Astrocyte (in vitro differentiated cells and primary cell): Measurements from ENCODE around the gene CTNNA3.

Source experiments
- EZH2 ChIP-seq: IDR thresholded peaks from 2 replicates; pipeline ENCODE4 v1.6.1; 2012; ENCODE audit warnings: mild to moderate bottlenecking, low read length, inconsistent platforms; ENCODE audit not compliant: insufficient read depth
- TF ChIP-seq, protein P1 (sequence below): IDR thresholded peaks from 2 replicates; pipeline ENCODE4 v1.5.1; 2011; ENCODE audit warnings: low read depth, mild to moderate bottlenecking, inconsistent platforms, low read length, moderate library complexity; ENCODE audit not compliant: insufficient read depth

DNA sequence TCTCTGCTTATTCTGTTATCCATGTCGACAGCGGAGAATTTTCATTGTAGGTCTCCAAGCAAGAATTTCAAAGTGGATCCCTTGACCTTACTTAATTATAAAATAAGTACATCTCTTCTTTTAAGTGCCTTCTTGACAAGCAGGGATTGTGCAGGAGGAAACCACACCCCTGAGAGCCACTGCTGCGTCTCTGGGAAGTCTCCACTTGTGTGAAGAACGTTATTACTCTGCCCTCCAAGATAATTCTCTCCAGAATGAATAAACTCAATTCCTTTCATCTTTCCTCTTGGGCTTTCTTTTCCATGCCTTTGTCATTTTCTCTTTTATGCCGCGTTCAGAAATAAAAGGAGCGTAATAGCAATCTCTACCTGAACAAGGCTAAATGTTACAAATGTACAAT lies 1801.0 kb downstream of the CTNNA3 start:
- TF ChIP-seq, protein P1, sequence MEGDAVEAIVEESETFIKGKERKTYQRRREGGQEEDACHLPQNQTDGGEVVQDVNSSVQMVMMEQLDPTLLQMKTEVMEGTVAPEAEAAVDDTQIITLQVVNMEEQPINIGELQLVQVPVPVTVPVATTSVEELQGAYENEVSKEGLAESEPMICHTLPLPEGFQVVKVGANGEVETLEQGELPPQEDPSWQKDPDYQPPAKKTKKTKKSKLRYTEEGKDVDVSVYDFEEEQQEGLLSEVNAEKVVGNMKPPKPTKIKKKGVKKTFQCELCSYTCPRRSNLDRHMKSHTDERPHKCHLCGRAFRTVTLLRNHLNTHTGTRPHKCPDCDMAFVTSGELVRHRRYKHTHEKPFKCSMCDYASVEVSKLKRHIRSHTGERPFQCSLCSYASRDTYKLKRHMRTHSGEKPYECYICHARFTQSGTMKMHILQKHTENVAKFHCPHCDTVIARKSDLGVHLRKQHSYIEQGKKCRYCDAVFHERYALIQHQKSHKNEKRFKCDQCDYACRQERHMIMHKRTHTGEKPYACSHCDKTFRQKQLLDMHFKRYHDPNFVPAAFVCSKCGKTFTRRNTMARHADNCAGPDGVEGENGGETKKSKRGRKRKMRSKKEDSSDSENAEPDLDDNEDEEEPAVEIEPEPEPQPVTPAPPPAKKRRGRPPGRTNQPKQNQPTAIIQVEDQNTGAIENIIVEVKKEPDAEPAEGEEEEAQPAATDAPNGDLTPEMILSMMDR, result no peak
- no peak for TF ChIP-seq EZH2
